ENCODE results near the gene FGGY.

GRCh38 chr1:59359325-59359724 is 62.4 kb downstream of the FGGY start:
- TF ChIP-seq CTCF (IDR thresholded peaks at IDR 0.05; ENCODE audit: low read depth, low read length) (no peak), POLR2A (IDR thresholded peaks at IDR 0.05; ENCODE audit: extremely low read depth, insufficient read length) (no peak), MYC (IDR thresholded peaks at IDR 0.05; ENCODE audit: low read depth, low read length) (no peak)
- TF ChIP-seq, protein P1, sequence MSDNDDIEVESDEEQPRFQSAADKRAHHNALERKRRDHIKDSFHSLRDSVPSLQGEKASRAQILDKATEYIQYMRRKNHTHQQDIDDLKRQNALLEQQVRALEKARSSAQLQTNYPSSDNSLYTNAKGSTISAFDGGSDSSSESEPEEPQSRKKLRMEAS (IDR thresholded peaks at IDR 0.05; ENCODE audit: low read depth, low read length), result no peak
